Bladder microvascular endothelial cell (primary cell): ENCODE results near the gene PSMD8. TPM values are rescaled to one million over a fixed set of nuclear protein-coding genes. Genes with fewer than 3 reads are reported as not detected.

Experiments
- total RNA-seq: library from RNA; depleted of rRNA; stranded (reverse); fragments of >200 nt; gene quantifications from 2 replicates; pipeline ENCODE4 v1.2.3, GENCODE V29; 2014

PSMD8 gene
- 200 and 216 TPM in 2 replicates for total RNA-seq

DNA sequence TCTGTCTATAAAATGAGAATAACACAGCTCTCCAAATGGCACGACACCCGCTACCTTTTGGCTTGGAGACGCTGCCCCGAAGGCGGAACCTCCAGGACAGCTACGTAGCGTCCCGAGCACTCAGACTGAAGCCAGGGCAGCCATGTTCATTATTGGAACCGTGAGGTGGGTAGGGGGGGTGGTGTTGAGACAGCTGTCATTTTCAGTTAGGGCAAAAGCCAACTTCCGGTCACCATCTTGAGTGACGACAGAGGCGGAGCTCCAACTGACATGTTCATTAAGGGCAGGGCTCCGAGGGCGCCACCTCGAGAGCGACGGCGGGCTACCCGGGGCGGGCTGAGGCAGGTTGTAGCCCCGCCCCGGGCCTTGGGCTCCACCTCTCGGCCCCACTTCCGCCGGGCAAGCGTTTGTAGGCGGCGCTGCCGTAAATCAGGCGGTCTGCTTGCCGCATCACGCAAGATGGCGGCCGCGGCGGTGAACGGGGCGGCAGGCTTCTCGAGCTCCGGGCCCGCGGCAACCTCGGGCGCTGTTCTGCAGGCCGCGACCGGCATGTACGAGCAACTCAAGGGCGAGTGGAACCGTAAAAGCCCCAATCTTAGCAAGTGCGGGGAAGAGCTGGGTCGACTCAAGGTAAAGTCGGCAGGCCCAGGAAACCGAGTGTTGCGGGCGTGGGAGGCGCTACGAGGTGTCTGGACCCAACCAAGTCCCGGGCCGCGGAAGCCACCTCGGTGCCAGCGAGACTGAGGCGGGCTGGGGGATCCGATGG is at the start of gene PSMD8:
TSS of gene PSMD8 (plus strand) at position 240 of the 766 bp plus-strand sequence. CDS start at position 271, 31 bp downstream.

DNA sequence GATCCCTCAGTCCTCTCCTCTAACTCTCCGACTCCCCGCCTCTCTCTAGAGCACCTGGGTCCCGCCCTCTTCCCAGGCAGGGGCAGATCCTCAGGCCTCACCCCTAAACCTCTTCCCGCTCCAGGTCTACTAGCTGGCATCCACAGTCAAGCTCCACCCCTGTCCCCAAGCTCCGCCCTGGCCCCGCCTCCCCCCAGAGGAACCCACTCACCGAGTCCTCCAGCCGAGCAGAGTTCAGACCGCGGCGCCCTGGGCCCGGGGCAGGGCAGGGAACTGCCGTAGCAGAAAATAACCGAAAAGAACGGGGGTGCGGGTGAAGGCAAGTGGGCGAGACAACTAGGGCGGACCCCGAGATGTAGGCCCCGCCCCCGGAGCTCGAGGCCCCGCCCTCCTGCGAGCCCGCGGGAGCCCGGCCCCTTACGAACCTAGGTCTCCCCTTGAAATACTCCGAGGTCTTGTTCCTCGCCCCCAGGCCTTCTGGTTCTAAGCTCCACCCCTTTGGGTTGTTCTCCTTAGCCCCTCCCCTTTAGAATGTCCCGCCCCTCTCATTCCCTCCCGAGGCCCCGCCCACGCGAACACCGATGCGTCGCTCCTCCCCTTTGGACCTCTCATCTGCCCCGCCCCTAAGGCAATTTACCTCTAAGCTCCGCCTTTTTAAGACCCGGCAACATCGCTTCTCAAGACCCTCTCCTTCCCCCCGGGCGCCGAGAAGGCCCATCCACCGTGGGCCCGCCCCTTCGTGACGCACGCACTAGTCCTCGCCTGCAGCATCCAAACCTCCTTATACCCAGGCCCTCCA is 13.4 kb downstream of the PSMD8 start, which contains the start of gene GGN:
TSS of gene GGN (minus strand) at position 485 of the 799 bp plus-strand sequence. CDS start 773 bp downstream, outside the sequence.

DNA sequence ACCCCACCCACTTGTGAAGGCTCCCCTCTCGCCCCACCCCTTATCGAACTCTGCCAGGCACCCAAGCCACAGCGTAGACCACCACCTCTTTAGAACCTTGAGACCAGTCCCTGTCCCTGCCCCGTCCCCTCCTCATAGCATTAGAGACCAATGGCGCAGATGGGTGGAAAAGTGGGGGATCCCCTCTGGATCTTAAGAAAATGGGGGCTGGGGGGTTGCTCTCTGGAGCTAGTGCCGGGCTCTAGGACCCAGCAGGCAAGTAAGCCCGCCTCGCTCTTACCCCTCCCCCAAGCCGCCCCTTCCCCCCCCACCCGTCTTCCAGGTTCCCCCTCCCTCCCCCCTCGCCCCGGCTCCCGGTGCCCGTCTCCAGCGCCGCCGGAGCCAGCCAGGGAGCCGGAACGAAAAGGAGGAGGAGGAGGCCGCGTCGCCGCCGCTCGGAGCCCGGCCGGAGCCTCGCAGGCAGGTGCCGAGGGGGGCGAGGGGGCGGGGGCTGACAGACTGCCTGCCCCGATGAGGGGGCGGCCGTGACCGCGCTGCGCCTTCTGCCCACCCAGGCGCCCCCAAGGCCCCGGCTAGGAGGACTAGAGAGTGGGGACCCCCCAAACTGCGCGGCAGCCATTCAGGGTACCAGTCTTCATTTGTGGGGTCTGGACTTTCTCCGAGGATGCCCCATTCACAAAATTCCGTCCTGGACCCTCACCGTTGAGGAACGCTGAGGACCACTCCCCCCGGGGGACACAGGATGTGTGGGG is 14.2 kb downstream of the PSMD8 start, which contains the start of gene SPRED3:
TSS of gene SPRED3 (plus strand) at position 349 of the 752 bp plus-strand sequence. CDS start 1,606 bp downstream, outside the sequence.

DNA sequence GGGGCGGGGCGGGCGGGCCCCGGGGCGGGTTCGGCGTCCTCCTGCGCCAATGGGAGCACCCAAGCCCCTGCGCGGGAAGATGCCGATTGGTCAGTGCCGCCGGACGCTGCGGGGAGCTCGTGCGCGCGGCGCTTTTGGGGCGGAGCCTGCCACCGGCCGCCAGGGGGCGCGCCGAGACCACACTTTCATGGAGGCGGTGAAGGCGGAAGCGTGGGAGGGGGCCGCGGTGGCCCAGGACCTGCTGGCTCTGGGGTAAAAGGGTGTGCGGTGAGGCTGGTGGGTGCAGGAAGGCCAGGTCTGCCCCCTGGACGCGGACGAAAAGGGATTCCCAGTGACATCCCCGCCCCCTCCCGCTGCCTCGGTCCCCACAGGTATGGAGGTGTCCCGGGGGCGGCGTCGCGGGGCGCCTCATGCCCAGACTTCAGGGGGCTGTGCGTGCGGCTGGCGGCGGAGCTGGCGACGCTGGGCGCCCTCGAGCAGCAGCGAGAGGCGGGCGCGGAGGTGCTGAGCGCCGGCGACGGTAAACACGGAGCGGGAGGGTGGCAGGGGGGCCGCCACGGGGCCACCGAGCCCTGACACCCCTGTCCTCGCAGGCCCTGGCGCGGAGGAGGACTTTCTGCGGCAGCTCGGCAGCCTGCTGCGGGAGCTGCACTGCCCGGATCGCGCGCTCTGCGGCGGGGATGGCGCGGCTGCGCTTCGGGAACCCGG is 28.8 kb downstream of the PSMD8 start, which contains the start of gene FAM98C:
TSS of gene FAM98C (plus strand) at position 127 of the 708 bp plus-strand sequence. CDS start at position 188, 61 bp downstream.

DNA sequence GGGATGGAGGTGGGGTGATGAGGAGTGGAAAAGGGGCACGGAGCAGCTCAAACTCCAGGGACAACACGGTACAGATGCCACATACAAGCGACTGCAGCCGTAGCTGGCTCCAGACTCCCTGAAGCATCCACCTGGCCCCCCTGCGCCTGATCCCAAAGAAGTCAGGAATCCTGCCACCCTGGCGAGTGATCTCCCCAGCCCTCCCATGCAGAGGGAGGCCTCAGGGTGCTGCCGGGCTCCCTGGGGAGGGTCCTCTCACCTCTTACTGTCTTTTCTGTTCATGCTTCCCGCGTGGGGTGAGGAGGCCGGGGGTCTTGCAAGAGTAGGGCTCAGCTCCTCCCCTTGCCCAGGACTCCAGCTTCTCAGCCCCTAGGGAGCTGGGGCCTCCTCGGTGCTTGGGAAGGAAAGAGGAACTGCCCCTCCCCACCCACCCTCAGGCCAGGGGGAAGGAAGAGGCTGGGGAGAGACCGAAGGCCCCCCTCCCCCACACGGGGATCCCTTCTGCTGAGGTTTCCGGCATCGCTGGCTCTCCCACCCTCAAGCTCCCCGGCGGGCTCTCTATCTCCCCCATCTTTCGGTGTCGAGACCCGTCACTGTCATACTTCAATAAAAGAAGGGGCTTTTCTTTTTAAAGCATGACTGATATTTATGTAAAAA is 51.6 kb downstream of the PSMD8 start, which contains the start of gene RASGRP4:
TSS of gene RASGRP4 (minus strand) at position 410 of the 657 bp plus-strand sequence. CDS start at position 282, 128 bp downstream.

DNA sequence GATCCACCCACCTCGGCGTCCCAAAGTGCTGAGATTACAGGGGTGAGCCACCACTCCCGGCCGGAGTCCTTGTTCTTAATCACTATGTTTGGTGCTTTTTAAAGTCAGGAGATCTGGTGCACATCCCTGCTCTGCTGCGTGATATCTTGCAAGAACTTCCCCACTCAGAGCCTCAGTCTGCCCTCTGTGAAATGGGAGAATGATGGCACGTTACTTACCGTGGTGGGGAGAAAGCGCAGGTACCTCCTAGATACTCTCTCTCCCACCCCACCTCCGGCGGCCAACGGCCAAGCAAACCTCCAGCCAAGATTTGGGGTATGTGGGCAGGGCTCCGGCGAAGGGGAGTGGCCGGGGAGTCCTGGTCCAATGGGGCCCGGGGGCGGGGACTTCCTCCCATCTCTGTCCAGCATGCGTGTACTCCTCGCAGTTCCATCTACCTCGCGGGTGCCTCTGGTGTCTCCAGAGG is 58.9 kb downstream of the PSMD8 start, which contains the start of gene RYR1:
TSS of gene RYR1 (plus strand) at position 424 of the 466 bp plus-strand sequence. CDS start 139 bp downstream, outside the sequence.

Other genes starting within 250 kb of the PSMD8 start
- gene DPF1, start 150.3 kb upstream of the PSMD8 start, total RNA-seq, result 0.31 and 0.32 TPM in 2 replicates
- 4.4 and 6.1 TPM in 2 replicates for gene PPP1R14A, start 118.2 kb upstream of the PSMD8 start, total RNA-seq
- gene SPINT2, start 110.0 kb upstream of the PSMD8 start, total RNA-seq, result 7.0 and 61.4 TPM in 2 replicates
- 1.1 and 34.5 TPM in 2 replicates for gene C19orf33, start 70.3 kb upstream of the PSMD8 start, total RNA-seq
- gene YIF1B, start 58.6 kb upstream of the PSMD8 start, total RNA-seq, result 74.0 and 89.5 TPM in 2 replicates
- 7.8 and 11.1 TPM in 2 replicates for gene KCNK6, start 54.7 kb upstream of the PSMD8 start, total RNA-seq
- gene CATSPERG, start 38.7 kb upstream of the PSMD8 start, total RNA-seq, result 0.16 and 3.5 TPM in 2 replicates
- gene GGN, start 13.5 kb downstream of the PSMD8 start, total RNA-seq, result 0.13 and 0.16 TPM in 2 replicates
- gene SPRED3, start 14.1 kb downstream of the PSMD8 start, total RNA-seq, result 0.76 and 1.8 TPM in 2 replicates
- gene FAM98C, start 28.5 kb downstream of the PSMD8 start, total RNA-seq, result 4.5 and 5.8 TPM in 2 replicates
- gene RASGRP4, start 51.6 kb downstream of the PSMD8 start, total RNA-seq, result not detected in 2 replicates
- not detected in 2 replicates for gene RYR1, start 59.1 kb downstream of the PSMD8 start, total RNA-seq
- gene MAP4K1, start 243.4 kb downstream of the PSMD8 start, total RNA-seq, result not detected in 2 replicates
- 185 and 279 TPM in 2 replicates for gene EIF3K, start 244.6 kb downstream of the PSMD8 start, total RNA-seq